HG02885 (cell line): ENCODE results near the gene GHITM.
"Not testable (repeated sequence)": the region's sequence is repeated elsewhere in the genome, so short reads cannot be mapped to it uniquely, and the experiment has no call there.

Source experiments
- ATAC-seq: cut with Tn5 transposase; IDR thresholded peaks from one replicate; pipeline ENCODE4 v1.9.1; 2021; ENCODE audit warnings: mild to moderate bottlenecking; ENCODE audit not compliant: unreplicated experiment, poor library complexity

Gene GHITM

GRCh38 chr10:84173501-84173929 is 34.2 kb downstream of the GHITM start, which contains the start of gene GPR15LG:
Gene GPR15LG (plus strand): TSS chr10:84173801. CDS start chr10:84173852, 51 bp downstream.
- no peak for ATAC-seq

DNA sequence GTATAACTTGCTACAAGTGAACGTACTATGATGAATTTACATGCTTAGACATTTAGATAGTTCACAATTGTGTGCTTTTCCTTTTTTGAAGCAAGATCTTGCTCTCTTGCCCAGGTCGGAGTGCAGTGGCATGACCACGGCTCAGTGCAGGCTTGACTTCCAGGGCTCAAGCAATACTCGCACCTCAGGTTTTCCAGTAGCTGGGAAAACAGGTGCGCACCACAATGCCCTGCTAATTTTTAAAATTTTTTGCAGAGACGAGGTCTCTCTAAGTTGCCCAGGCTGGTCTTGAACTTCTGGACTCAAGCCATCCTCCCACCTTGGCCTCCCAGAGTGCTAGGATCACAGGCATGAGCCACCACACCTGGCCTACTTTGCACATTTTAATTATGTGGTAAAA is 36.1 kb downstream of the GHITM start:
- no peak for ATAC-seq

- no peak for ATAC-seq
Observed at GRCh38 chr10:84176351-84176750, 37.0 kb downstream of the GHITM start.

GRCh38 chr10:84176836-84177474 is 37.6 kb downstream of the GHITM start:
- ATAC-seq: no peak

DNA sequence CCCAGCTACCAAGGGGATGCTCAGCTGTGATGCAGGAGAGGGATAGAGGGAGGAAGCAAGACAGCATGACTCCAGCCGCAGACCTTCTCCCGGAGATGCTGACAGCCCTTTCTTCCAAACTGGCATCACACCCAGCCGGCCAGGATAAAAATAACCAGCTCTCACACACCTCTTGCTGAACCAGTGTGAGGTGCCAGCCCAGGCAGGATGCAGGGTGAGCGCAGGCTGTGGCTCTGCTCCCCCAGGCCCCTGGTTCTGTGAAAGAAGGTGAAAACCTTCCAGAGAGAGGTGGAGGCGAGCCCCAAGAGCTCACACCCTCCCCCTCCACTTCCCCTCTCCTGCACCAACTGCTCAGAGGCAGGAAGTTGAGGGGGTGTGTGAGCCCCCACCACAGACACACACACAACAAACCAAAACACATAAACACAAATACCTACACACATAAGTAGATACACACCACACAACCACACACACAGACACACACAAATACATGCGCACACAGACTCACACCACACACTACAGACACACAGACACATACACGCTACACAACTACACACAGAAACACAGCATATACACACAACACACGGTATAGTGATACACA is 38.3 kb downstream of the GHITM start:
- peak; percentile 54 for ATAC-seq

GRCh38 chr10:84178160-84178609 is 38.9 kb downstream of the GHITM start:
- ATAC-seq: no peak

GRCh38 chr10:84179059-84179710 is 39.9 kb downstream of the GHITM start:
- ATAC-seq: peak; percentile 94

DNA sequence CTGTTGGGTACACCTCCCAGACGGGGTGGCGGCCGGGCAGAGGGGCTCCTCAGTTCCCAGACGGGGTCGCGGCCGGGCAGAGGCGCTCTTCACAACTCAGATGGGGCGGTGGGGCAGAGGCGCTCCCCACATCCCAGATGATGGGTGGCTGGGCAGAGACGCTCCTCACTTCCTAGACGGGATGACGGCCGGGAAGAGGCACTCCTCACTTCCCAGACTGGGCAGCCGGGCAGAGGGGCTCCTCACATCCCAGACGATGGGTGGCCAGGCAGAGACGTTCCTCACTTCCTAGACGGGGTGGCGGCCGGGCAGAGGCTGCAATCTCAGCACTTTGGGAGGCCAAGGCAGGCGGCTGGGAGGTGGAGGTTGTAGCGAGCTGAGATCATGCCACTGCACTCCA is 41.1 kb downstream of the GHITM start:
- ATAC-seq: not testable (repeated sequence)

GRCh38 chr10:84181631-84182030 is 42.3 kb downstream of the GHITM start:
- ATAC-seq: no peak

DNA sequence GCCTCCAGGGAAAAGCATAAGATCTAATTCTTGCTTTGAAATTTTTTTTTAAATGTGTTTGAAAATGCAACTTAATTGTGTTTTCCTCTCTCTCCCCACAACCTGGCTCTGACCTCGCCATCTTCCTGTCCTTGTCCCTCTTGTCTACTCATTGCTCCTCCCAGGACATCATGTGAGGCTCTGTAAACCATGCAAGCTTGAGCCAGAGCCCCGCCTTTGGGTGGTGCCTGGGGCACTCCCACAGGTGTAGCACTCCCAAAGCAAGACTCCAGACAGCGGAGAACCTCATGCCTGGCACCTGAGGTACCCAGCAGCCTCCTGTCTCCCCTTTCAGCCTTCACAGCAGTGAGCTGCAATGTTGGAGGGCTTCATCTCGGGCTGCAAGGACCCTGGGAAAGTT is 45.2 kb downstream of the GHITM start:
- ATAC-seq: peak; percentile 43

- ATAC-seq: no peak
Observed at GRCh38 chr10:84185526-84186175, 46.3 kb downstream of the GHITM start.

DNA sequence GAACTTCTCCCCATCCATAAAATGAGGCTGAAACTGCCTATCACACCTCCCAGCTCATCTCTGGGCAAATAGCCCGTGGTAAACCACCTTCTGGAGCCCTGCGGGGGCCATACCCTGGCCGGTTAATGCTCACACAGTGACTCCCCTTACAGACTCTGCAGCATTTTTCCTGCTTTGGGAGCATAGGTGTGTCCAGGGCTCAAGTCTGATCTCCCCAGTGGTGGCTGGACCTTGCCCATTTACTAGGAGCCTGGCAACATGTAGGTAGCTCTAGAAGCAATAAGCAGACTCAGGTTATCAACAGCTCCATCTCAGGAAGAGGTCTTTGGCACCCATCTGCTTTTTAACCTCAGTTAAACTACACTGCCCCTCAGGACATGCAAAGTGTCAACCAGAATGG is 49.5 kb downstream of the GHITM start:
- ATAC-seq: no peak

GRCh38 chr10:84190621-84191020 is 51.3 kb downstream of the GHITM start:
- ATAC-seq: no peak

DNA sequence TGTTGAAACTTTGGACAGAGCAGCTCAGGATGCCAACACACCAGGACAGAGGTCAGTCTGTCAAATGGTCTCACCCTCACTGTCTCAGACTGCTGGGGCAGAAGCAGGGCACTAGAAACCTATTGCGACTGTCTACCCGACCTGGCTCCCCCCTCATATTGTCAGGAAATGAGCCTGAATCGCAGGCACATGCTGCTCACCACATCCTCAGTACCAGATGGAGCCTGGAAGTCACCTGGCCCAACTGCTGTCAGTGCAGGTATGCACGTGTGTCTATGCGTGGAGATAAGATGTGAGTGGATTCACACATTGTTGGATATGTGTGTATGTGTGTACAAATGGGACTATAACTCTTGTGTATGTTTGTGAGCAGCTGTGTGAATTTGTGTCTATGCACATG is 51.8 kb downstream of the GHITM start:
- ATAC-seq: no peak

GRCh38 chr10:84193327-84193726 is 54.0 kb downstream of the GHITM start:
- no peak for ATAC-seq

- no peak for ATAC-seq
Observed at GRCh38 chr10:84193846-84194423, 54.6 kb downstream of the GHITM start.

GRCh38 chr10:84194424-84195043 is 55.2 kb downstream of the GHITM start, which contains the start of gene CDHR1:
Gene CDHR1 (plus strand): TSS chr10:84194537. CDS start chr10:84194761, 224 bp downstream.
- peak; percentile 75 for ATAC-seq

GRCh38 chr10:84195044-84195830 is 55.9 kb downstream of the GHITM start:
- no peak for ATAC-seq

DNA sequence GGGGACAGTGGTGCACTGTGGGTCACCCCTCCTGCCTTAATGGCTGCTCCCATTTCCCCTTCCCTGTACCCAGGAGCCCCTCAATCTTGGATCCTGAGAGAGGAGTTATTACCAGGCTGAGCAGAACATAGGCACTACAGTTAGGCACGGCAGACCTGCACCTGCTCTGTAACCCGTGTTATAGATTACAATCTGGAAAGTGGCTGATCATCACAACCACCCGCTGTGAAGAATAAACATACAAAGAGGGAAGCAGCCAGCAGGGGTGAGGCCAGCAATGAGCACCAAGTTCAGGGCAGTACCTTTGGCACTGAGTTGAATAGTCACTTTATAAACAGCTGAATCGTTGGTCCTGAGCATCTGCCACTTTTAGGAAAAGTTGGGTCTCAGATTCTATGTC is 56.8 kb downstream of the GHITM start:
- no peak for ATAC-seq
